IMR-90 (cell line): Measurements from ENCODE around the gene ROS1.

Experiments used
- CTCF ChIP-seq: conservative IDR thresholded peaks from 2 replicates; pipeline ENCODE4 v1.5.1; 2012; ENCODE audit warnings: mild to moderate bottlenecking, low read depth, low read length, improper control_type of control experiment
- ELK1 ChIP-seq: fragments of 150-350 bp; IDR thresholded peaks from 2 replicates; pipeline ENCODE4 v1.6.1; 2016; ENCODE audit warnings: low read depth, mild to moderate bottlenecking, low read length, moderate library complexity, borderline replicate concordance
- POLR2A ChIP-seq: IDR thresholded peaks from 2 replicates; pipeline ENCODE4 v1.6.1; 2012; ENCODE audit warnings: mild to moderate bottlenecking, low read depth, low read length
- RAD21 ChIP-seq: IDR thresholded peaks from 2 replicates; pipeline ENCODE4 v1.6.1; 2012; ENCODE audit warnings: low read length, improper control_type of control experiment
- SMC3 ChIP-seq: fragments of 150-350 bp; IDR thresholded peaks from 2 replicates; pipeline ENCODE4 v1.6.1; 2016; ENCODE audit warnings: low read depth, mild to moderate bottlenecking, antibody characterized with exemption, low read length, moderate library complexity
- USF2 ChIP-seq: fragments of 150-350 bp; IDR thresholded peaks from 2 replicates; pipeline ENCODE4 v1.6.1; 2017; ENCODE audit warnings: mild to moderate bottlenecking, antibody characterized with exemption, low read length, low read depth

GRCh38 chr6:117444600-117444999, 18.9 kb upstream of the ROS1 start:
- TF ChIP-seq USF2 (no peak), CTCF (no peak), RAD21 (no peak), POLR2A (no peak), SMC3 (no peak), ELK1 (no peak)
